ENCODE data around the gene CNGA2.

- TF ChIP-seq CTCF (IDR thresholded peaks at IDR 0.05), result no peak
- TF ChIP-seq POLR2A (IDR thresholded peaks at IDR 0.05), result no peak
- no peak for TF ChIP-seq EP300 (IDR thresholded peaks at IDR 0.05)
Measured at GRCh38 chrX:151792505-151792904, 58.0 kb downstream of the CNGA2 start.

Measured in gastroesophageal sphincter (tissue), 3 donors.